M059J (cell line): ENCODE results near the gene CYB5B. TPM values are rescaled to one million over a fixed set of nuclear protein-coding genes. Genes with fewer than 3 reads are reported as not detected.
"Not testable (repeated sequence)": the region's sequence is repeated elsewhere in the genome, so short reads cannot be mapped to it uniquely, and the experiment has no call there.

Source experiments
- DNase-seq: peaks from one replicate; pipeline ENCODE4 v3.0.0-alpha.2; 2012; ENCODE audit warnings: low read depth
- total RNA-seq: library from RNA; depleted of rRNA; stranded (reverse); fragments of >200 nt; shearing (Covaris generic); gene quantifications from 2 replicates; pipeline ENCODE4 v1.2.3, GENCODE V29; 2014

The CYB5B gene
- total RNA-seq, 1 experiment from 2014 or later, result 206 TPM

- no peak for DNase-seq
Measured at GRCh38 chr16:69408475-69408874, 15.9 kb upstream of the CYB5B start.

- peak; percentile 96 for DNase-seq
Measured at GRCh38 chr16:69410219-69410990, 14.0 kb upstream of the CYB5B start.

GRCh38 chr16:69411064-69411985 lies 13.1 kb upstream of the CYB5B start:
- no peak for DNase-seq

- DNase-seq, result no peak
Measured at GRCh38 chr16:69412287-69412686, 12.1 kb upstream of the CYB5B start.

GRCh38 chr16:69413045-69413664 lies 11.3 kb upstream of the CYB5B start:
- DNase-seq, result no peak

GRCh38 chr16:69417520-69418199 lies 6.8 kb upstream of the CYB5B start:
- peak; percentile 97 for DNase-seq

GRCh38 chr16:69419956-69420355 lies 4.5 kb upstream of the CYB5B start:
- DNase-seq, result no peak

- DNase-seq, result no peak
Measured at GRCh38 chr16:69423189-69423588, 1.2 kb upstream of the CYB5B start.

GRCh38 chr16:69424935-69425784 lies 741 bp downstream of the CYB5B start:
- DNase-seq, result peak; percentile 22

GRCh38 chr16:69428652-69429051 lies 4.2 kb downstream of the CYB5B start:
- no peak for DNase-seq

GRCh38 chr16:69429058-69429640 lies 4.7 kb downstream of the CYB5B start:
- DNase-seq, result not testable (repeated sequence)

- DNase-seq, result no peak
Measured at GRCh38 chr16:69431948-69432468, 7.6 kb downstream of the CYB5B start.

- no peak for DNase-seq
Measured at GRCh38 chr16:69434066-69434465, 9.6 kb downstream of the CYB5B start.

GRCh38 chr16:69435977-69436820 lies 11.8 kb downstream of the CYB5B start:
- DNase-seq, result no peak

- no peak for DNase-seq
Measured at GRCh38 chr16:69436896-69437295, 12.5 kb downstream of the CYB5B start.

- DNase-seq, result no peak
Measured at GRCh38 chr16:69438465-69438864, 14.0 kb downstream of the CYB5B start.

GRCh38 chr16:69440250-69440649 lies 15.8 kb downstream of the CYB5B start:
- no peak for DNase-seq

- not testable (repeated sequence) for DNase-seq
Measured at GRCh38 chr16:69441030-69441429, 16.6 kb downstream of the CYB5B start.
